Epithelial cell of esophagus (primary cell): ENCODE measurements around the gene PDE11A.
A peak's percentile ranks its signal among the peaks of the same experiment; 100 is the strongest.

Source experiments
- DNase-seq: peaks from one replicate; pipeline ENCODE4 v3.0.0; 2010; ENCODE audit warnings: low read depth
- H3K4me3 ChIP-seq: 2 replicates; pipeline ENCODE4 v1.5.1; 2011; ENCODE audit warnings: mild to moderate bottlenecking, low read length, control low read depth
- TF ChIP-seq, protein P1 (sequence below): IDR thresholded peaks from 2 replicates; pipeline ENCODE4 v1.5.1; 2011; ENCODE audit warnings: low read depth, mild to moderate bottlenecking, low read length, control low read depth, inconsistent platforms; ENCODE audit not compliant: insufficient read depth; ENCODE audit errors: missing control alignments

PDE11A gene

DNA sequence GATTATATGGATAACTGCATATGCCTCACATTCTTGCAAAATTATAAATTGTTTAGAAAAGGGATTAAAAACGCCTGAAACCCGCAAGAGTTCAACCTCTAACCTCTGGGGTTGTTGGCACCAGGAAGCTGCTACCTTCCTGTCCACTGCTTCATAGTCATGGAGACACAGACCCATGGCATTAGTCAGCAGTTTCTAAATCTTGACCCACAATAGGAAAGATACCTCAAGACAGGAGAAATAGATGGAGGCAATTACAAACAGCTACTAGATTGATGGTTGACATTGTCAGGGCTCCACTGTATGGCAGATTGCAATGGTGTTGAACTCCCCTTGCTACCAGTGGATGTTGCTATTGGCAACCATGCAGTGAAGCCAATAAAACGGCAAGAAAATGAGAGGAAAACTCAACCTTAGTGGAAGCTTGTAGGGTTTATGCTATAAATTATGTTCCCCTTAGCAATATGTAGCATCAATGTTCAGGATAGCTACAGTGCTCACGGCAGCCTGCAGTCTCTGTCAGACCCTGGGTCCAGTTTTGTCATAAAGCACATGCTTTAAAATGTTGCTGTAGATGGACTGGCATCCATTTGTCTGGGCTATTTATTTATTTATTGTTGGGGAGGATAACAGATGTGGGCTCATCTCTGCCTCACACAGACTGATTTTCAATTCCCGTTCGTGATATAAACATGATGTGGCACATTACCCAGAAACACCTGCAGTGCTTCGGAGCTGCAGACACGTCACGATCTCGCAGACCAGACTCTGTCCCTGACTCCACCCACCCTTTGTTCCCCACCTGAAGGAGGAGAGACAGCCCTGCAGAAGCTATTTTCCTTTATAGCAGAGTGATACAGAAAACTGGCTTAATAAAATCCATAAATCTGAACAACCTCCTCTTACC, 446.6 kb downstream of the PDE11A start:
- TF ChIP-seq, protein P1, sequence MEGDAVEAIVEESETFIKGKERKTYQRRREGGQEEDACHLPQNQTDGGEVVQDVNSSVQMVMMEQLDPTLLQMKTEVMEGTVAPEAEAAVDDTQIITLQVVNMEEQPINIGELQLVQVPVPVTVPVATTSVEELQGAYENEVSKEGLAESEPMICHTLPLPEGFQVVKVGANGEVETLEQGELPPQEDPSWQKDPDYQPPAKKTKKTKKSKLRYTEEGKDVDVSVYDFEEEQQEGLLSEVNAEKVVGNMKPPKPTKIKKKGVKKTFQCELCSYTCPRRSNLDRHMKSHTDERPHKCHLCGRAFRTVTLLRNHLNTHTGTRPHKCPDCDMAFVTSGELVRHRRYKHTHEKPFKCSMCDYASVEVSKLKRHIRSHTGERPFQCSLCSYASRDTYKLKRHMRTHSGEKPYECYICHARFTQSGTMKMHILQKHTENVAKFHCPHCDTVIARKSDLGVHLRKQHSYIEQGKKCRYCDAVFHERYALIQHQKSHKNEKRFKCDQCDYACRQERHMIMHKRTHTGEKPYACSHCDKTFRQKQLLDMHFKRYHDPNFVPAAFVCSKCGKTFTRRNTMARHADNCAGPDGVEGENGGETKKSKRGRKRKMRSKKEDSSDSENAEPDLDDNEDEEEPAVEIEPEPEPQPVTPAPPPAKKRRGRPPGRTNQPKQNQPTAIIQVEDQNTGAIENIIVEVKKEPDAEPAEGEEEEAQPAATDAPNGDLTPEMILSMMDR = no peak
- no peak overlapping the region for H3K4me3 ChIP-seq
- no peak for DNase-seq

DNA sequence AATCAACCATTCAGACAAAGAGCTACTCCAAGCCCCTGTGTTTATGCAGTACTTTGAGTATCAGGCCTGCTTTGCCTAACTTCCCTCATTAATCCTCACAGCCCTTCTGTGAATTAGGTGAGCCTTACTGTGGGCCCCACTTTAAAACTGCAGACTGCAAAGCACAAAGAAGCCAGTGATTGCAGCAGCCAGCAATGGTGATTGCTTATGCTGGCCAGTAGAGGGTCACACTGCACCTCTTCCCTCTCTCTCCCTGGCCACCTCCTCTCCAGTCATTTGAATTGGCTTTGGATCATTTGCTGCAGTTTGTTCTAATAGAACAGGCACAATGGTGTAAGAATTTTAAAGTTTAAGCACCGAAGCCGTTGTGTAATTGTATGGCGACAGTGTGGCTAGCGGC, 450.1 kb downstream of the PDE11A start:
- DNase-seq = no peak
- no peak overlapping the region for H3K4me3 ChIP-seq
- TF ChIP-seq, protein P1 = no peak

DNA sequence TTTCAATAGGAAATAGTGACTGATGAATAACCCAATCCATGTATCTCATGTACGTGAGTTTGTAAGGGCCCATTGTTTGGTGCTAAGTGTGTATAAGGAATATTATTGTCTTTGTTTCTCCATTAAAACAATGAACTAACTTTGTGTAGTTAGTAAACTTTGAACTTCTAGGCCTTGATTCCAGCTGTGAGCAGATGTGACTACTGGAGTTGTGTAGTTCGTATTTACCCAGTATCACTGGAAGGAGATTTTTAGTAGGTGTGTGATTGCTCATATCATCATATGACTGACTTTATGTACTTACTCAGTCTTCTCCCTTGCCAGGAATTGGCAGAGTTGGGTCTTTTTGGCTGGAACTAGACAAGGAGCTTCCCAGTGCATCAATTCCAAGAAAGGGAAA, 452.6 kb downstream of the PDE11A start:
- TF ChIP-seq, protein P1 = no peak
- H3K4me3 ChIP-seq = no peak overlapping the region
- no peak for DNase-seq

DNA sequence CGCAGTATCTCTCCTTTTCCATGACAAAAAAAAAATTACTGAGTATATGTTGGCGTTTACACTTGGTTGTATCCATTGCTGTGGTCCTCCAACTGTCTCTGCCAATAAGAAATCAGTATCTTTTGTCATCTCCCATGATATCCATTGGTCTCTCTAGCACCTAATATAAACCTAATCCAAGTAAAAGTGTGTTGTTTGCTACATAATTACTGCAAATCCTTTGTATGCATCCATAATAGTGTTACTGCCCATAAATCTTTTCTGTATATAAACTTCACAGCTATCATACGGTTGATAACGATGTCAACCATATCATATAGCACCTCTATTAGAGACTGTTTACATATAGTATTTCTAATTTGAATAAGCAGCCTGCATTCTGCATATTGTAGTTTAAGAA, 453.1 kb downstream of the PDE11A start:
- no peak for DNase-seq
- peak overlapping the region; percentile 96 for H3K4me3 ChIP-seq
- TF ChIP-seq, protein P1 = no peak

DNA sequence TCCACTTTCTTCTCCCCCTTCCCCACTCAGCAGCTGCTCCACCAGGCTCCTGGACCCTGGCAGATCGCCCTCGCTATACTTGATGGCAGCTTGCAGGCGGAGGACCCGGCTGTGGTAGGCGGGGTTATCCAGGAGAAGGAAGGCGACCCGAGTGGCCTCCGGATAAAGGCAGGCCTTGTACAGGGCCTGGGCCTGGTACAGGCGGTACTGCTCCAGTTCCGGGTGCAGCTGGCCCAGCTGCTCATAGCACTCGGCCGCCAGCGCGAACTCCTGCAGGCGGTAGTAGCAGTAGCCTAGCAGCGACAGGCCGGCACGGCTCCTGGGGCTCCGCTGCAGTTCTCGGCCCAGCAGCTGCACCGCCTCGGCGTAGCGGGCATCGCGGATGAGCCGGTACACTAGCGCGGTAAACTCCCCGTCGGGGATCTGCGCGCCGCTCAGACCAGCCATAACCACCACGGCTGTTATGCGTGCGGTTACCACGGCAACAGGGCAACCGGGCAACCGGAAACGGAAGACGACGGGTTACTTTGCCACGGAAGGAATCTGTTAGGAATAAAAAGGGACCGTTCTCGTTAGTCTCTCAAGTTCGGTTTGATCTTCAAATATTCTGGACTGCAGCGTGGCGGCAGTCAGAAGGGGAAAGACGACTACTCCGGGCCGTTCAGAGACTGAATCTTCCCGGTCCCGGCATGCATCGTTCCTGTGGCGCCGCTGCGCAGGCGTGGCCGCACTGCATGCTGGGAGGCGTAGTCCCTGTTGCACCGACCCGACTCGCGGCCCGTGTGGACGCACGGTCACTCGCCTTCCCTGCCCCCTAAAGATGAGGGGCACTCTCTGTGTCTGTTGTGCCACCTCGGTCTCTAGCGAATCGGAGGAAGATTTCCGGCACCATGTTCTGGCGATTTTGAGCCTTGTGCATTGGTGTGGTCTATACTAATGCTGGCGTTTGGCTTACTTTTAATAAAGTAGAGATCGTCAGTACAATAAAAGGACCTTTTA, 454.0 kb downstream of the PDE11A start:
- H3K4me3 ChIP-seq = peak overlapping the region; percentile 96
- peak; percentile 85 for DNase-seq
- TF ChIP-seq, protein P1 = no peak

DNA sequence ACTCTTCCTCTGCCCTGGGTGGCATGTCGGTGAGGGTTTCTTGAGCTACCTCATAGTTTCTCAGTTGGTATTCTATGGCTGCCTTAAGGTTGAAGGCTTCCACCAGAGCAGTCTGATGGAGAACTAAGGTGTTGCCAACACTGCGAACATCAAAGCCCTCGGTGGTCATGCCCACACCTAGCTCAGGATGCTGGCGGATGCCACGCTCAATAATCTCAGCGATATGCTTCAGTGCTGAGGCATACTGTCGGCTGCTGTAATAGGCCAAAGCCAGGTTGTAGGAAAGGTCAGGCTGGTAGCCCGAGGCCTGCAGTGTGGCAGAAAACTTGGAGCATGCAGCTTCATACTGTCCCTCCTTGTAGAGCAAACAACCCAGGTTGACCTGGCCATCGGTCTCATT, 454.7 kb downstream of the PDE11A start:
- DNase-seq = no peak
- H3K4me3 ChIP-seq = peak overlapping the region; percentile 96
- TF ChIP-seq, protein P1 = no peak
